UCSD-AML1 (cell line): ENCODE data around the gene GSTO2.
"Not testable (repeated sequence)": the region's sequence is repeated elsewhere in the genome, so short reads cannot be mapped to it uniquely, and the experiment has no call there.

Experiments
- DNase-seq: peaks from one replicate; lab custom pipeline; 2025; ENCODE audit not compliant: unreplicated experiment; lab: John Stamatoyannopoulos, UW

The GSTO2 gene

GRCh38 chr10:104268713-104269645, at the start of gene GSTO2:
Gene GSTO2, plus strand, starts transcription at chr10:104269184. Its CDS starts 5,732 bp downstream, at chr10:104274916.
- peak; percentile 98 for DNase-seq

GRCh38 chr10:104220522-104220921, 48.5 kb upstream of the GSTO2 start:
- no peak for DNase-seq

- DNase-seq: no peak
Measured at GRCh38 chr10:104223304-104223703, 45.7 kb upstream of the GSTO2 start.

- no peak for DNase-seq
Measured at GRCh38 chr10:104230490-104230889, 38.5 kb upstream of the GSTO2 start.

GRCh38 chr10:104231784-104232612, 37.0 kb upstream of the GSTO2 start, which contains the start of gene CFAP43:
Gene CFAP43, minus strand, starts transcription at chr10:104232364. Its CDS starts 118 bp downstream, at chr10:104232246.
- peak; percentile 94 for DNase-seq

- no peak for DNase-seq
Measured at GRCh38 chr10:104232613-104233102, 36.3 kb upstream of the GSTO2 start.

GRCh38 chr10:104233817-104234216, 35.2 kb upstream of the GSTO2 start:
- DNase-seq: no peak

- no peak for DNase-seq
Measured at GRCh38 chr10:104234934-104235333, 34.0 kb upstream of the GSTO2 start.

GRCh38 chr10:104235801-104236200, 33.2 kb upstream of the GSTO2 start:
- no peak for DNase-seq

- no peak for DNase-seq
Measured at GRCh38 chr10:104240078-104240477, 28.9 kb upstream of the GSTO2 start.

GRCh38 chr10:104242545-104242944, 26.4 kb upstream of the GSTO2 start:
- no peak for DNase-seq

- not testable (repeated sequence) for DNase-seq
Measured at GRCh38 chr10:104243009-104243408, 26.0 kb upstream of the GSTO2 start.

GRCh38 chr10:104243512-104243911, 25.5 kb upstream of the GSTO2 start:
- no peak for DNase-seq

- DNase-seq: no peak
Measured at GRCh38 chr10:104245066-104245632, 23.8 kb upstream of the GSTO2 start.

- DNase-seq: no peak
Measured at GRCh38 chr10:104246976-104247375, 22.0 kb upstream of the GSTO2 start.

GRCh38 chr10:104247513-104248146, 21.4 kb upstream of the GSTO2 start:
- DNase-seq: no peak

- DNase-seq: not testable (repeated sequence)
Measured at GRCh38 chr10:104248931-104249330, 20.1 kb upstream of the GSTO2 start.

GRCh38 chr10:104250371-104250770, 18.6 kb upstream of the GSTO2 start:
- no peak for DNase-seq

- DNase-seq: no peak
Measured at GRCh38 chr10:104251443-104251842, 17.5 kb upstream of the GSTO2 start.

GRCh38 chr10:104252368-104252767, 16.6 kb upstream of the GSTO2 start:
- no peak for DNase-seq

- no peak for DNase-seq
Measured at GRCh38 chr10:104253106-104253505, 15.9 kb upstream of the GSTO2 start.
